Aorta (tissue), 5 donors: Measurements from ENCODE around the gene KIF6. TPM values are rescaled to one million over a fixed set of nuclear protein-coding genes. Genes with fewer than 3 reads are reported as not detected.

Source experiments
- ATAC-seq: fragments of 200-7000 bp; cut with Tn5 transposase; one replicate; pipeline ENCODE4 v1.9.1; 2022; ENCODE audit warnings: moderate library complexity; ENCODE audit not compliant: low FRiP score
- DNase-seq, 2 donors: peaks; one replicate each; pipeline ENCODE4 v3.0.0-alpha.2; 2020
- H3K27ac ChIP-seq, 2 donors: one replicate each; pipeline ENCODE4 v1.5.1; 2013; ENCODE audit warnings: low read length in 2 of 2, mild to moderate bottlenecking in 2 of 2, moderate library complexity in 2 of 2, control low read depth in 1 of 2, inconsistent platforms in 1 of 2, low read depth in 1 of 2
- H3K27me3 ChIP-seq, 2 donors: one replicate each; pipeline ENCODE4 v1.6.1; 2013; ENCODE audit warnings: control low read depth in 1 of 2, low read length in 1 of 2, mild to moderate bottlenecking in 1 of 2, moderate library complexity in 1 of 2; ENCODE audit not compliant: insufficient read depth in 2 of 2, control insufficient read depth in 1 of 2
- H3K36me3 ChIP-seq, 2 donors: one replicate each; pipeline ENCODE4 v1.6.1; 2013; ENCODE audit warnings: control low read depth in 1 of 2, low read length in 1 of 2, mild to moderate bottlenecking in 1 of 2; ENCODE audit not compliant: insufficient read depth in 2 of 2, control insufficient read depth in 1 of 2
- H3K4me1 ChIP-seq, 2 donors: one replicate each; pipeline ENCODE4 v1.6.1; 2013; ENCODE audit warnings: low read length in 2 of 2, control low read depth in 1 of 2, mild to moderate bottlenecking in 1 of 2, moderate library complexity in 1 of 2; ENCODE audit not compliant: insufficient read depth in 2 of 2, control insufficient read depth in 1 of 2
- H3K4me3 ChIP-seq, 2 donors: one replicate each; pipeline ENCODE4 v1.5.1; 2013; ENCODE audit warnings: low read length in 2 of 2, control low read depth in 1 of 2, mild to moderate bottlenecking in 1 of 2
- H3K9me3 ChIP-seq: one replicate; pipeline ENCODE4 v1.6.1; 2013; ENCODE audit warnings: mild to moderate bottlenecking, low read length; ENCODE audit not compliant: control insufficient read depth
- WGBS, 2 donors: extraction: QIAGEN DNeasy Blood & Tissue Kit; methylation state at CpG; one replicate each; pipeline ENCODE4 v1.1.7; 2013; 5-methylcytosine and 5-hydroxymethylcytosine counted together
- intact Hi-C, 2 donors: fragments of 100-400 bp; cut with DNase I; formaldehyde crosslinking; loops; one replicate each; pipeline versions ENCODE4 v1.14.2 to v1.15.0; 2022
- polyA plus RNA-seq, 2 donors: library from polyadenylated mRNA; stranded (reverse); fragments of 200-250 nt; gene quantifications; one replicate each; pipeline ENCODE4 v1.2.3, GENCODE V29; 2013
- total RNA-seq, 2 donors: library from RNA; stranded (reverse); fragmentation: NEBNext Ultra II Directional; extraction: Animal tissue kit (Norgen Biotek cat#: 25700); gene quantifications; one replicate each; pipeline ENCODE4 v1.2.1, GENCODE V29; 2021
- donor health status: healthy with polysubstance abuse.
- donor health status: Bipolar disorder and iron deficiency.
- donor health status: DM: no; HTN: no; CAD: no.
- donor health status: DM: no; HTN: no; CAD: no.
- donor health status: DM: yes; HTN: yes; CAD: no.

Gene KIF6
- total and polyA plus RNA-seq, 4 donors: 0.39 to 0.63 (median 0.42) TPM; not detected in 1

DNA sequence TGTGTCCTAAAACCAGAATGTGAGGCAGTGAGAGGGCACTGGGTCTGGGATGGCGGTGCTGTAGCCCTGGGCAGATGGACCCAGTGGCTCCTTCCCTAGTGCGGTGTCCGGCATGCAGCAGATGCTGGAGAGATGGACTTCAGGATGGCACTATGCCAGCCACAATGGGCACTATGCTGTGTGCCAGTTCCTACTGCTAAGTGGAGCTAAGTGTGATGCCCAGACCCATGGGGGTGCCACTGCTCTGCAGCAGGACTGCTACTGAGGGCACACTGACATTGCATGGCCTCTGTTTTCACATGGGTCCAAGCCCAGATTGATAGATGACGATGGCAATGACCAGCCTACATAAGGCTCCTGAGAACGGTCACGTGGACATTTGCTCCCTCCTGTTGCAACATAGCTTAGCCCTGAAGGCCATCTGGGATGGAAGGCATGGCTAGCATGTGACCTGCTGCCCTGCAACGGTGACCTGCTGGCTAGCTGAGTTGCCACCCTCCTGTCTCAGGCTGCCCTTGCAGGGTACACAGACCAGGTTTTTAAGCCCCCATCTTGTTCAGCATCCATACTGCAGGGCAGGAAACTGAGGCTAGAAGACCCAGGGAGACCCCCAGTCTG lies 371.4 kb downstream of the KIF6 start:
- ATAC-seq: no peak
- Histone ChIP-seq H3K9me3 (peaks cover 1% of the 10 kb centered on the region), H3K4me1 (no peaks in the 10 kb centered on the region), H3K27ac (no peak overlapping the region), H3K27me3 (no peaks in the 10 kb centered on the region), H3K36me3 (no peaks in the 10 kb centered on the region), H3K4me3 (no peak overlapping the region)
- no peak for DNase-seq
- 92 to 97% methylated on average over 7 of the region's 7 CpGs for WGBS, 2 donors
- intact Hi-C loops: no loop called here

DNA sequence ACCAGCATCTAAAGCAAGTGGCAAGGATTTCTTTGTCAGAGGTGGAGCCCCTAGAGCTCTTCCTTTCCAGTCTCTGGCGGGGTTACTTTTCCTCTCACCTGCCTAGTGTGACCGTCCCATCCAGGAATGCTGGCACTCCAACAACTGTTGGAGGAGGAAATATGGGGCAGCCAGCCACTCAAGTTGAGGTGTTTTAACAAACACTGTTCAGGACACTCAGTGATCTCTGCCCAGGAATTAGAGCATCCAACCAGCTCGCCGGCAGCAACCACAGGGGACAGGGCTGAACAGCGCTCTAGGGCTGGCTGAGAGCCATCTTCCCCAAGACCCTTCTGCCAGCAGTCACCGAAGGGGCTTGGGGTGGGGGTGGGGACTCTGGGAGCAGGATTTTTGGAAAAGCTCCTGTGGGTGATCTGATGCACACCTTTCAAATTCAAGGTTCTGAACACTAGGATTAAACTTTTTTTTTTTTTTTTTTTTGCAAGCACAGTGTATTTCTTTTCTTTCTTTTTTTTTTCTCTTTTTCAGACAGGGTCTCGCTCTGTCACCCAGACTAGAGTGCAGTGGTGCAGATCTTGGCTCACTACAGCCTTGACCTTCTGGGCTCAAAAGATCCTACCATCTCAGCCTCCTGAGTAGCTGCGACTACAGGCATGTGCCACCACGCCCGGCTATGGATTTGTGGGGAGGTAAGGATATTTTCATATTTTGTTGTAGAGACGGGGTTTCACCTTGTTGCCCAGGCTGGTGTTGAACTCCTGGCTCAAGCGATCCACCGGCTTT lies 374.3 kb downstream of the KIF6 start:
- intact Hi-C loops: no loop called here
- 89 to 91% methylated on average over 13 of the region's 13 CpGs for WGBS, 2 donors
- no peaks in the 10 kb centered on the region for H3K36me3 ChIP-seq

DNA sequence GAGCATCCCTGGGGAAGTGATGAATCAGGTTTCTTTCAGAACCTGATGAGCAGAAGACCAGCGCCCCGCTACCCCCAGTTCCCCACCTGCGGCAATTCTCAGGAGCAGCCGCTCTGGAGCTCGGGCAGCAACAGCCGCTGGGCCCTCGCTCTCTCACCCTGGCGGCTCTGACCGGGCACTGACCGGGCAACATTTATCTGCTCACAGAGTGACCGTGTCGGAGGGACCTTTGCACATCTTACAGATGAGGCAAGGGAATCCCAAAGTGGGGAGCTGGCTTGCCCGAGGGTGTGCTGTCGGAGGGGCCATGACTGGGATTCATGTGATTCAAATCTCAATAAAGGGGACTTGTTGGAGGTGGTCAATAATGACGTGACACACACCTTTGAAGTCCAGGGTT lies 376.5 kb downstream of the KIF6 start:
- Histone ChIP-seq H3K36me3 (no peaks in the 10 kb centered on the region), H3K4me3 (no peak overlapping the region), H3K9me3 (no peaks in the 10 kb centered on the region), H3K4me1 (no peaks in the 10 kb centered on the region), H3K27ac (no peak overlapping the region), H3K27me3 (no peaks in the 10 kb centered on the region)
- 94 to 96% methylated on average over 15 of the region's 15 CpGs for WGBS, 2 donors
- ATAC-seq: no peak
- DNase-seq: no peak
- intact Hi-C loops: loop anchor here (10.0 kb wide), 3 partner anchors 536 to 1726 kb away; partner anchors contain the start of genes NFYA (in 1 of the 2) and OARD1 (in 1 of the 2)

More for the DNA sequence above, 374.3 kb downstream of the KIF6 start:
- Histone ChIP-seq H3K4me1 (no peaks in the 10 kb centered on the region), H3K27ac (no peak overlapping the region), H3K9me3 (peaks cover 1% of the 10 kb centered on the region), H3K27me3 (no peaks in the 10 kb centered on the region), H3K4me3 (no peak overlapping the region)
- ATAC-seq (no peak), DNase-seq (no peak)

DNA sequence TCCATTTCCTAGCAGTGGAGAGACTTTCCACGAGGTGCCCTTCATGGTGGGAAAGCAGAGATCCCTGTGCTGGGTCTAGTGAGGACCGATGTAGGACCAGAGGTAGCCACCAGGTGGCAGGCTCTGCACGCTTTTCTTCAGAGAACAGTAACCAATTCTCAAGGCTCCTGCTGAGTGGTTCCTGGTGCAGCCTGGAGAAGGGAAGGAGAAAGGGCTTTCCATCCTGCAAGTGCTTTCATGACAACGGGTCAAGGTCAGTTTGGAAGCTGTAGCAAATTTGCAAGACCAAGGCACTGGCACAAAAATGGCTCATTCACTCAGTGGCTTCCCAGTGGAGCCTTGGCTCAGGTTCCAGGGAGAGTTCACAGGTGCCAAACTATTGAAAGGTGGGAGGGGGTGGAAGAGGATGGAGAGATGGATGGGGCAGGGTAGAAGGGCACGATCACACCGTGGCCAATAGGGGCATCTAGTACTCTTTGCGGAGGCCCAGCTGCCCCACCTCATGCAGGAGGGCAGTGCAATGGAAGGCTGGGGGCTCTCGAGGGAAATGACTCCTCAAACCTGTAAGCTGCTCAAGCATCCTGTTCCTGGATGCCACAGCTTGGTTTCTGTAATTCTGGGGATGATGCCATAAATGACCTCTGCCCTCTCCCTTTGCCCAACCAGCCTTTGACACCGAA lies 377.2 kb downstream of the KIF6 start:
- 43 to 47% methylated on average over 9 of the region's 9 CpGs for WGBS, 2 donors
- no peaks in the 10 kb centered on the region for H3K27me3 ChIP-seq
- H3K4me3 ChIP-seq: no peak overlapping the region
- peak; percentile 75 for ATAC-seq
- no peaks in the 10 kb centered on the region for H3K9me3 ChIP-seq
- H3K36me3 ChIP-seq: no peaks in the 10 kb centered on the region
- peak; percentile 79 to 92 for DNase-seq
- no peak overlapping the region for H3K27ac ChIP-seq
- no peaks in the 10 kb centered on the region for H3K4me1 ChIP-seq
- intact Hi-C loops: loop anchor here (10.0 kb wide), 3 partner anchors 537 to 1727 kb away; partner anchors contain the start of genes NFYA (in 1 of the 2) and OARD1 (in 1 of the 2)

DNA sequence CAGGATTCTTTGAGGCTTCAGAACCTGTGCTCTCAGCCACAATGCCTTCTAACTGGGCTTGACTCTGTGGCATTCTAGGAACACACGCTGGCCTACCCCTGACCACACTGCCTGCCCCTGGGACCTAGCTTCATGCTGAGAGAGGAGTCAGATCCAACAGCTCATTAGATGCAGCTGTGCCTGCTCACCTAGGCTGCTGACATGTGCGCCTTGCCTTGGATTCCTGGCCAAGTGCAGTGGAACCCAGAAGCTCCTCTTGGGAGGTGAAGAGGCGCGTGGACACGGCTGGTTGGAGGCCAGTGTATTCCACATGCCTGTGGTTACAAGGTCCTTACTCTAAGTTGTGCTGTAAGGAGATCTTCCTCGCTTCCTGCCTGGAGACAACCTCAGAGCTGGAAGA lies 378.0 kb downstream of the KIF6 start:
- Histone ChIP-seq H3K4me1 (no peaks in the 10 kb centered on the region), H3K27me3 (no peaks in the 10 kb centered on the region), H3K27ac (no peak overlapping the region), H3K9me3 (no peaks in the 10 kb centered on the region), H3K4me3 (no peak overlapping the region), H3K36me3 (no peaks in the 10 kb centered on the region)
- WGBS, 2 donors: 94 to 96% methylated on average over 6 of the region's 6 CpGs
- DNase-seq (no peak), ATAC-seq (no peak)
- intact Hi-C loops: loop anchor here (10.0 kb wide), 3 partner anchors 538 to 1728 kb away; partner anchors contain the start of genes NFYA (in 1 of the 2) and OARD1 (in 1 of the 2)

DNA sequence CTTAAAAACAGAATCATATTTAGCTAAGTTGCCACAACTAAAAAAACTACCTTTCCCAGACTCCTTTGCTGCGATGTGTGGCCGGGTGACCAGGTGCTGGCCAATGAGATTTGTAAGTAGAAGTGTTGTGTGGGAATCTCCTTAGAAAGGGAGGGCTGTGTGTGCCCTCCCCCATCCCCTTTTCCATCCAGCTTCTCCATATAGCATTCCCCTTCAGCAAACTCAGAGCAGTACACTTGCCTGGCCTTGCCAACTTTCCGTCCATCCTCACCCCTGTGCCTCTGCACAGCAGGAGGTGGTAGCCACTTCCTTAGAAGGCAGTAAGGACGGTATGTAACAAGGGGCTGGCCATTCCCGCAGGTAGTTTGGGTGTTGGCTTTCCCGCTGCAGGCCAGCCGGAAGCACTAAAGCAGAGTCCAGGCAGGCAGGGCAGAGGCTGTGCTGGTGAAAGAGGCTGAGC lies 380.4 kb downstream of the KIF6 start:
- DNase-seq (no peak), ATAC-seq (no peak)
- Histone ChIP-seq H3K27me3 (no peaks in the 10 kb centered on the region), H3K27ac (peak overlapping the region in 1 of 2 donors; percentile 35), H3K9me3 (no peaks in the 10 kb centered on the region), H3K36me3 (no peaks in the 10 kb centered on the region), H3K4me1 (no peaks in the 10 kb centered on the region), H3K4me3 (no peak overlapping the region)
- intact Hi-C loops: loop anchor here (10.0 kb wide), 3 partner anchors 540 to 1730 kb away; partner anchors contain the start of genes NFYA (in 1 of the 2) and OARD1 (in 1 of the 2)
- WGBS, 2 donors: 31 to 39% methylated on average over 7 of the region's 7 CpGs

DNA sequence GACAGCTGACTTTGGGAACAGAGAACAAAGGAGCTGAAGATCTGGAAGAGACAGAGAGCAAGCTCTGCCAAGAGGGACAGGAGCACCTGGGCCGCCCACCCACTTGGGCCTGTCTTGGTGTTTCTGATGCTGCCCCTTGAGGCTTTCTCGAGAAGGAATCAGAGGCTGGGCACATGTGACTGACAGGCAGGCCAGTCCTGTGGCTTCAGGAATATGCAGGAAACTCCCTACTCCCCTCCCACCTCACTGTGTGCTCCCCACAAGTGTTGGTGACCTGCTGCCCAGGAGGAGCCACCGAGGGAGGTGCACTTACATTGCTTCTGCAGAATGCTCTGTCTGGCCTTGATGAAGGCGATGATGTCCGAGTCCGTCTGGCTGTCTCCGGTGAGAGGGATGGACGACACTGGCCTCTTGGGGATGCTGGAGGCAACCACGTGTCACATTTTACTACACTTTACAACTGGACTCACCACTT lies 381.8 kb downstream of the KIF6 start:
- H3K27ac ChIP-seq: no peak overlapping the region

DNA sequence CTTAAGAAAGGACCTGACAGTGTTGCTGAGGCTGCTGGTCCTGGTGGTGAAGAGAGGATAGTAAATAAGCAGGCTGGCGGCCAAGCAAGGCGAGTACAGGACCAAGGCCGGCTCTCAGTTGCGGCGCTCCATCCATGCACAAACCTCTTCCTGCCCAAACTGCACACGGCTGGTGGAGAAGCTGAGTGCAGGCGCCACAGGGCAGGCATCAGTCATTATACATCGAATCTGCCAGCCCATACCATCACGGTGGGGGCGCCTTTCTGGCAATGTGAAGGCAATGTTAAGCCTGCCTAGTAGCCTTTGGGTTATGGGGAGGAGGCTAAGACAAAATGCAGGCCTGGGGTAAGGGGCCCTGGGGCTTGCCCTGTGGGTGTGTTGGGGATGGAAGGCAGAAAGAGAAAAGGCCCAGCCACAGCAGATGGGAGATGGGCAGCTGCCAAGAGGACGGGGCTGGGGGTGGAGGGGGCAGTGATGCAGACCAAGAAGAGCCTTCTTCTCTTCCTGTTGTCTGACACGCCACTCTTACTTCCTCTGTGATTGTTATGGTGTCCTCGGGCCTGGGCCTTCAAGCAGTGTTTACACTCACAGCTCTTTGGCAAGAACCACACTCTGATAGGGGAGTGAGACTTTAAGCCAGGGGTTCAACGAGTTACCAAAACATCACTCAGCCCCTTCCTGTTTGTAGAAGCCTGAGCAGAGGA lies 382.4 kb downstream of the KIF6 start:
- no peak for DNase-seq
- Histone ChIP-seq H3K9me3 (no peaks in the 10 kb centered on the region), H3K27ac (no peak overlapping the region), H3K27me3 (no peaks in the 10 kb centered on the region), H3K4me1 (no peaks in the 10 kb centered on the region), H3K36me3 (no peaks in the 10 kb centered on the region), H3K4me3 (no peak overlapping the region)
- WGBS, 2 donors: 44 to 48% methylated on average over 14 of the region's 14 CpGs
- intact Hi-C loops: loop anchor here (10.0 kb wide), 3 partner anchors 542 to 1732 kb away; partner anchors contain the start of genes NFYA (in 1 of the 2) and OARD1 (in 1 of the 2)
- ATAC-seq: no peak

More for the DNA sequence above, 381.8 kb downstream of the KIF6 start:
- DNase-seq: no peak
- Histone ChIP-seq H3K4me1 (no peaks in the 10 kb centered on the region), H3K36me3 (no peaks in the 10 kb centered on the region), H3K9me3 (no peaks in the 10 kb centered on the region), H3K27me3 (no peaks in the 10 kb centered on the region), H3K4me3 (no peak overlapping the region)
- WGBS, 2 donors: 31 to 36% methylated on average over 9 of the region's 9 CpGs
- ATAC-seq: no peak
- intact Hi-C loops: loop anchor here (10.0 kb wide), 3 partner anchors 541 to 1731 kb away; partner anchors contain the start of genes NFYA (in 1 of the 2) and OARD1 (in 1 of the 2)
